HFFc6 (cell line): Measurements from ENCODE around the gene SAMD11. TPM values are rescaled to one million over a fixed set of nuclear protein-coding genes. Genes with fewer than 3 reads are reported as not detected.

Experiments used
- DNase-seq: peaks from one replicate; pipeline ENCODE4 v3.0.0-alpha.2; 2018
- H3K27ac Mint-ChIP-seq: 2 replicates; pipeline ENCODE4 v1.8.0; 2020; ENCODE audit warnings: mild to moderate bottlenecking, mixed read lengths
- H3K27me3 Mint-ChIP-seq: 2 replicates; pipeline ENCODE4 v1.8.0; 2021; ENCODE audit warnings: mild to moderate bottlenecking, moderate library complexity, mixed read lengths; ENCODE audit not compliant: insufficient read depth
- H3K36me3 Mint-ChIP-seq: 2 replicates; pipeline ENCODE4 v1.8.0; 2021; ENCODE audit warnings: low read depth, mixed read lengths
- H3K4me1 Mint-ChIP-seq: 2 replicates; pipeline ENCODE4 v1.8.0; 2020; ENCODE audit warnings: low read depth, mixed read lengths
- H3K4me3 Mint-ChIP-seq: 2 replicates; pipeline ENCODE4 v1.8.0; 2020; ENCODE audit warnings: mild to moderate bottlenecking, moderate library complexity, mixed read lengths
- H3K9me3 Mint-ChIP-seq: 2 replicates; pipeline ENCODE4 v1.8.0; 2020; ENCODE audit warnings: mild to moderate bottlenecking, mixed read lengths
- CTCF ChIP-seq: fragments of 200-600 bp; sonication (generic); IDR thresholded peaks from 2 replicates; pipeline ENCODE4 v1.5.0; 2021; ENCODE audit warnings: antibody characterized with exemption, mild to moderate bottlenecking
- total RNA-seq, 6 experiments: library from RNA; stranded (reverse); fragmentation: NEBNext Ultra II Directional; extraction: Animal tissue kit (Norgen Biotek cat#: 25700); gene quantifications; 2 replicates in 1 of 6; 3 replicates in 5 of 6; pipeline ENCODE4 v1.2.3, GENCODE V29; 2021

Gene SAMD11
- total RNA-seq, 6 experiments from 2014 or later: 20.6 to 29.3 (median 27.5) TPM

- no peak for DNase-seq
- Mint-ChIP-seq H3K4me1 (peaks cover 27% of the 10 kb centered on the region), H3K9me3 (no peaks in the 10 kb centered on the region), H3K4me3 (no peak overlapping the region), H3K27me3 (peaks cover 3% of the 10 kb centered on the region), H3K36me3 (no peaks in the 10 kb centered on the region), H3K27ac (no peak overlapping the region; the same call in 1 of the 2 replicates)
- no peak for TF ChIP-seq CTCF
Observed at GRCh38 chr1:938711-939489, 15.2 kb downstream of the SAMD11 start.

DNA sequence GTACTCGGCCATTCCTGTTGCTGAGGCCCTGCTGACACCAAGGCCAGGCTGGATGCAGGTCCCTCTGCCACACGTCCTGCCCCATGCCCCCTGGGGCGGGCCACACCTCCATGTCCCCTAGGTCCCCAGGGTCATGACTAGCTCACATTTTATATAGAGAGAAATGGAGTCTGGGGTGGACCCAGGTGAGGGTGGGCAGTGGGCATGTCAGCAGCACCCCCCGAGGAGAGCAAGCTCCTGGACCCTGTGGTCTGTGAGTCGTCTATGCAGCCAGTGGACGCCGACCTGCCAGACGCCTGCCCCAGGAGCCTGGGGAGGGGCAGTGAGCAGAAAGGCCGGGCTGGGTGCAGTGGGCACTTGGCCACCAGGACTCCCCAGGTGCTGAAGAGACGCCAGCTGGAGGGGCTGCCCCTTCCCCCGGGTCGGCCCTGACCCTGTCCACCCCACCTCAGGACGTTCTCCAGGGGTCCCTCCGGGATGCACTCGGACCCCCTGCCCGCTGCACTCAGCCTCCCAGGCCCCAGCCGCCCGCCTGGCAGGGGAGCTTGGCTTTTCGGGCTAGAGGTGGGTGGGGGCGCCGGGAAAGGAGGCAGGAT lies 15.9 kb downstream of the SAMD11 start:
- Mint-ChIP-seq H3K27me3 (peaks cover 3% of the 10 kb centered on the region), H3K36me3 (no peaks in the 10 kb centered on the region), H3K4me1 (peaks cover 33% of the 10 kb centered on the region), H3K27ac (no peak overlapping the region), H3K4me3 (no peak overlapping the region), H3K9me3 (no peaks in the 10 kb centered on the region)
- no peak for TF ChIP-seq CTCF
- no peak for DNase-seq

DNA sequence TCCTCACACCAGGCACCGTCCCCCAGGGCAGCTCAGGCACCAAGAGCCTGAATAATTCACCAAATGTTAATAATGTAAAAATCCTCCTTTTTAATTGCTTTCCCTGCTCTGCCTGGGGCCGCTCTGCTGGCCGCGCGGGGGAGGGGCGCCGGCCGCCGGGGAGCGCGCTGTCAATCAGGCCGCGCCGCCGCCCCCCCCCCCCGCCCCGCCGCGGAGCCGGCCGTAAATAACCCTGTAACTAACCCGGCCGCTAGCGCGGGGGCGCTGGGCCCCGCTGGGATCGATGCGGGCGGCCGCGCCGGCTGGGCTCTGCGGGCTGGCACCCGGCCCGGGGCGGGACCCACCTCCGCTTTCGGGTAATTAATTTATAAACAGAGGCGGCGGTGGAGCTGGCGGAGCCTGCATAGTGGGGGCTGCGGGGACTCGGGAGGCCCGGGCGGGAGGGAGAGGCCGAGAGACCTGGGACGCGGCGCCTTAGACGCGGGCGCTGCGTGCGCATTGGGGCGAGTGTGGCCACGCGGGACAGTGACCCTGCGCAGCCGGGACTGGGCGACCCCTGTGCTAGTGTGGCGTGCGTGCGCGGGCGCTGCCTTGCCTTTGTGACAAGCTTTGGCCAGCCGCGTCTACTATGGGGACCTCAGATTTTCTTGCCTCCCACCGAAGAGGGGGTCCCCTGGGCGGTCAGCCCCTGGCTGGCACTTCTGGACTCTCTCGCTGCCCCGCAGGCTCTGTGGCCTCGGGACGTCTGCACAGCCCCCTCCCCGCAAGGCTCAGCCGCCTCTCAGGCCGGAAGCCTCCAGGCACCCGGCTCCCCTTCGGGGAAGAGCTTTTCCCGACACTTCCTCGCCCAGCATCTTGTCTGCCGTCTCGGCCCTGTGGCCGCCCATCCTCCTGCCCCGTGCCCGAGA lies 16.6 kb downstream of the SAMD11 start:
- DNase-seq: peak; percentile 53
- no peak; the same call in 1 of the 2 replicates for TF ChIP-seq CTCF
- peak overlapping the region; percentile 59 for H3K4me3 Mint-ChIP-seq
- peaks cover 39% of the 10 kb centered on the region for H3K4me1 Mint-ChIP-seq
- peaks cover 3% of the 10 kb centered on the region for H3K27me3 Mint-ChIP-seq
- H3K36me3 Mint-ChIP-seq: no peaks in the 10 kb centered on the region
- no peaks in the 10 kb centered on the region for H3K9me3 Mint-ChIP-seq
- H3K27ac Mint-ChIP-seq: peak overlapping the region; percentile 52

- peak overlapping the region; percentile 78 for H3K4me3 Mint-ChIP-seq
- no peaks in the 10 kb centered on the region for H3K9me3 Mint-ChIP-seq
- H3K27me3 Mint-ChIP-seq: peaks cover 7% of the 10 kb centered on the region
- peak overlapping the region; percentile 82 for H3K27ac Mint-ChIP-seq
- no peak for DNase-seq
- peaks cover 45% of the 10 kb centered on the region for H3K4me1 Mint-ChIP-seq
- TF ChIP-seq CTCF: 0 out of 2 replicates have a peak, but pooled peaks have one; percentile 12
- no peaks in the 10 kb centered on the region for H3K36me3 Mint-ChIP-seq
Observed at GRCh38 chr1:941015-941587, 17.4 kb downstream of the SAMD11 start.
